ENCODE results near the gene ATRIP.

Gene ATRIP

DNA sequence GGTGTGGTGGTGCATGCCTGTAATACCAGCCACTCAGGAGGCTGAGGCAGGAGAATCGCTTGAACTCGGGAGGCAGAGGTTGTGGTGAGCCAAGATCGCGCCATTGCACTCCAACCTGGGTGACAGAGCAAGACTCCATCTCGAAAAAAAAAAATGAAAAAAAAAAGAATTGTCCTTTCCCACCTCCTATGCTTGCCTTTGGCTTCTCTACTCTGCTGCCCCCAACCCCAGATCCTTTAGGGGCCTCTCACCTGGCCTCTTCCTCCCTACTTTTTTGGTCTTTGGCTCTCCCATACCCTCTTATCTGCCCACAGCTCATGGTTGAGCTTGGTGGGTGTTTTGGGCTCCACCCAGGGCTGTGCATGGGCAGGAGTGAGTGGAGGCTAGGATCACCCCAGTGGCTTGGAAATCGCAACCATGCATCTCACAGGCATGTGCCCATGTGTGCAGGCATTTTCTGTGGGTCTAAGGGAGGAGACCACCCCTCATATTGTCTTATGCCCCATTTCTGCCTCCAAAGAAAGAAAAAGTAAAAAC is 59.5 kb downstream of the ATRIP start:
- no peak for DNase-seq

DNA sequence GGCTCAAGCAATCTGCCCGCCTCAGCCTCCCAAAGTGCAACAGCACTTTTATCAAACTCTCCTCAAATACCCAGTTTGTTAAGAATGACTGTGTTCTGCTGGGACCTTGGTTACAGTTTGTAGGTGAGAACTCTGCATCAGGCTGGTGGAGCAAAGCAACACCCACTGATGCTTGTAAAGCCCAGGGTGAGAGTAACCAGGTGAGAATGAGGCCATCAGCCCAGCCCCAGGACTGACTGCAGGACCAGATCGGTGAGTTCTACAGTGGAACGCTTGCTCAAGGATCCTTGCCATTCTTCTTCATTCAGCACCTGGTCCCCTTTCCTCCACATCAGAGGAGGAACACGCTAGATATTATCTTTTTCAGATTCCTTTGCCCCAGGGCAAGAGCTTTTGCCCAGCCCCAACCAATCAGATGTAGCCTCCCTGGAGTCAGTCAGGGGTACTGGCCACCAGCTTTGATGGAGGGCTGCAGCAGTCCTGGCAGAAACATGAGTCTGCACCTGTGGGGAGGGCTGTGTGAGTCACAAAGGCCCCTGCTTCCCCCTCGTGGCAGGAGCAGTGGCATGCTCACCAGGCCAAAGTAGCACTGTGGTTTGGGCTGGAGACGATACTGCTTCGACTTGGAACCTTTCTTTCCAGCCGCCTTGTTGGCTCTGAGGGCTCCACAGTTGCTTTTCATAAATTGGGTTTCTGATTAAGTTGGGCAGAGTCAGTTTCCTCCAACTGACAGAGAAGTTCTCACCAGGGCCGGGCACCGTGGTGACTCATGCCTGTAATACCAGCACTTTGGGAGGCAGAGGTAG is 60.9 kb downstream of the ATRIP start:
- DNase-seq, result no peak

DNA sequence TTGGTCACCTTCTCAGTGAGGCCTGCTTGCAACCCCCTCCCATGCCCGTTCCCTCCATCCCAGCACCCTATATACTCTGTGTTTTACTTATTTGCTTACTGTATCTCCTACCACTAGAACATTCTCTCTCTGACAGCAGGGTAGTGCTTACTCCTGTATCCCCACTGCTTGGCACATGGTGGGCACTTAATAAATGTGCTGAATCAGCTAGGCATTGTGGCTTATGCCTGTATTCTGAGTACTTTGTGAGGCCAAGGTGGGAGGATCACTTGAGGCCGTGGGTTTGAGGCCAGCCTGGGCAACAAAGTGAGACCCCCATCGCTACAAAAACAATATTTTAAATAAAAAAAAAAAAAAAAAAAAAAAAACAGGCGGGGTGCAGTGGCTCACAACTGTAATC is 65.0 kb downstream of the ATRIP start:
- no peak for DNase-seq

DNA sequence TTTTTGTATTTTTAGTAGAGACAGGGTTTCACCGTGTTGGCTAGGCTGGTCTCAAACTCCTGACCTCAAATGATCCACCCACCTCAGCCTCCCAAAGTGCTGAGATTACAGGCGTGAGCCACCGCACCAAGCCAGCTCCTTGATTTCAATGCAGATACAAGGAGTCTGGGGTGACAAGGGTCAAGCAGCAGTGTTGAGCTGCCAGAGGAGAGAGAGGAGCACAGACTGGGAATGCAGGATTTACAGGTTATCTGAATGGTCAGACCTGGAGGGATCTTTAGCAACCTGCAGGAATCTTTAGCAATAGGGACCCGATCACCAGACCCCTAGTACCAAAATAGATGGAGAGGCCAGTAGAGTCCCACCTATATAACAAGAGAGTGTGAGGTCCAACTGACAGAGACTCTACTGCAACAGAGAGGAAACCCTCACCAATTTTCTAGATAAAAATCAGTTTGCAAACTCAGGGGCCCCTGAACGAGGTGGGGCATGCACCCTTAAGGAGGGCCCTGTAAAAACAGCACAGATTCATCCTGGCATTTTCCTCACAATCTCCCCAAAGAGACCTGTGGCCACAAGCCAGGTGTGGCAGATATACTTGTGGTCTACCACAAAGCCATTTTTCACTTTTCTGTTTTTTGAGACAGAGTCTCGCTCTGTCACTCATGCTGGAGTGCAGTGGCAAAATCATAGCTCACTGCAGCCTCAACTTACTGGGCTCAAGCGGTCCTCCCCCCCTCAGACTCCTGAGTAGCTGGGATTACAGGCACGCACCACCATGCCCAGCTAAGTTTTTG is 68.1 kb downstream of the ATRIP start:
- no peak for DNase-seq

Data from NCI-H1105 treated with DMSO at 0.1 percent for 48 hours (cell line).